ENCODE data around the gene PITX3. TPM values are rescaled to one million over a fixed set of nuclear protein-coding genes. Genes with fewer than 3 reads are reported as not detected.

PITX3 gene
- total RNA-seq, 2 experiments from 2014 or later, result 0.66 to 0.81 TPM

DNA sequence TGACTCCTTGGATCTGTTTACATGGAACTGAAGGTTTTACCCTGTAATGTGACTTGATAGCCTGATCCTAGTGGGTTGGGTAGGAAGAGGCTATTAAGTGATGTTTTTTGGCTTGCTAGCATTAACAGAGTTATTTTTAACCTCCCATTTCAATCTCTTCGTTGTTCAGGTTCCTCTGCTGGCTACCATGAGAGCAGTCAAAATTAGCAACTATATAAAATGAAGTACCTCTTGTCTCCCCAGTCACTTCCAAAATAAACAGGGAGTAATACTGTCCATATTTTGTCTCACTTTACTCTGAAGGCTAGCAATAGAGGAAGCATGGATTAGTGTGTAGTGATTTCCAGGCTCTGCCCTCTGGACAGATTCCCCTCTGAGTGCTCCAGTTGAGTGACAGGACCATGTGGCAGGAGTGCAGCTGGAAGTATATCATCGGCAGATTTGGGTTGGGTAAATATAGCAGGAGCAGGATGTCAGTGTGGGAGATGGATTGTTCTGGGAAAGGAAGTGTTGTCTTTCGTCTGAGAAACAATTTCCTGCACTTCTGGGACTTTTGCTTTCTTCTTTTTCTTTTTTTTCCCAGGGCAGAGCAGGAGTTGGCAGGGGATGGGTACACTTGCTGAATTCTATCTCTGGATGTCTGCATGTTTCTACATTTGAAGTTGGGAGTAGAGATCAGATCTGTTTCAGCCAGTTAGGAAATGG lies 39.2 kb upstream of the PITX3 start:
- Mint-ChIP-seq H3K4me1 (peaks cover 59% of the 10 kb centered on the region), H3K4me3 (peak overlapping the region; percentile 0), H3K27me3 (no peaks in the 10 kb centered on the region), H3K27ac (peak overlapping the region; percentile 72), H3K9me3 (ENCODE audit: low read depth) (no peaks in the 10 kb centered on the region), H3K36me3 (ENCODE audit: low read depth) (peaks cover 1% of the 10 kb centered on the region)
- DNase-seq (no peak), ATAC-seq (no peak)
- ChIA-PET CTCF (interaction anchor here (0.6 to 1.8 kb wide), 4 partner anchors 13 to 512 kb away, joined by 3 to 4 read pairs (median 3); no protein-coding TSS in a partner anchor), POLR2A (no interaction called here)
- intact Hi-C loops (cut with DNase I, micrococcal nuclease), result loop anchor here in 1 of 2 experiments (5.0 kb wide), 1 partner anchor 57 kb away; no protein-coding TSS in a partner anchor

GRCh38 chr10:102279104-102279503 lies 37.8 kb upstream of the PITX3 start:
- intact Hi-C loops (cut with DNase I, micrococcal nuclease), result no loop called here
- no peaks in the 10 kb centered on the region for H3K9me3 Mint-ChIP-seq (ENCODE audit: low read depth)
- H3K27ac Mint-ChIP-seq, result no peak overlapping the region
- CTCF ChIA-PET, result interaction anchor here (0.9 to 2.1 kb wide), 5 partner anchors 11 to 73 kb away, joined by 3 to 11 read pairs (median 4); no protein-coding TSS in a partner anchor
- H3K4me1 Mint-ChIP-seq, result peaks cover 44% of the 10 kb centered on the region
- H3K4me3 Mint-ChIP-seq, result no peak overlapping the region
- no peaks in the 10 kb centered on the region for H3K27me3 Mint-ChIP-seq
- ATAC-seq, result no peak
- no peak for DNase-seq
- POLR2A ChIA-PET, result no interaction called here
- no peaks in the 10 kb centered on the region for H3K36me3 Mint-ChIP-seq (ENCODE audit: low read depth)

GRCh38 chr10:102275343-102275742 lies 34.0 kb upstream of the PITX3 start:
- intact Hi-C loops (cut with DNase I, micrococcal nuclease), result no loop called here
- no peak for ATAC-seq
- Mint-ChIP-seq H3K36me3 (ENCODE audit: low read depth) (peaks cover 7% of the 10 kb centered on the region), H3K9me3 (ENCODE audit: low read depth) (no peaks in the 10 kb centered on the region), H3K27ac (no peak overlapping the region), H3K4me3 (no peak overlapping the region), H3K4me1 (peaks cover 31% of the 10 kb centered on the region), H3K27me3 (no peaks in the 10 kb centered on the region)
- DNase-seq, result no peak
- ChIA-PET CTCF (interaction anchor here (0.6 to 0.7 kb wide), 3 partner anchors 23 to 150 kb away, joined by 3 read pairs; no protein-coding TSS in a partner anchor), POLR2A (interaction anchor here (0.7 kb wide), 1 partner anchor 9 kb away, joined by 3 read pairs; no protein-coding TSS in a partner anchor)

- H3K27me3 Mint-ChIP-seq, result no peaks in the 10 kb centered on the region
- H3K4me3 Mint-ChIP-seq, result no peak overlapping the region
- no peaks in the 10 kb centered on the region for H3K9me3 Mint-ChIP-seq (ENCODE audit: low read depth)
- ChIA-PET CTCF (interaction anchor here (0.7 to 1.8 kb wide), 4 partner anchors 10 to 51 kb away, joined by 3 to 6 read pairs (median 4); no protein-coding TSS in a partner anchor), POLR2A (no interaction called here)
- H3K27ac Mint-ChIP-seq, result no peak overlapping the region
- DNase-seq (no peak), ATAC-seq (no peak)
- peaks cover 28% of the 10 kb centered on the region for H3K4me1 Mint-ChIP-seq
- intact Hi-C loops (cut with DNase I, micrococcal nuclease), result no loop called here
- H3K36me3 Mint-ChIP-seq (ENCODE audit: low read depth), result peaks cover 11% of the 10 kb centered on the region
Measured at GRCh38 chr10:102274062-102274461, 32.8 kb upstream of the PITX3 start.

DNA sequence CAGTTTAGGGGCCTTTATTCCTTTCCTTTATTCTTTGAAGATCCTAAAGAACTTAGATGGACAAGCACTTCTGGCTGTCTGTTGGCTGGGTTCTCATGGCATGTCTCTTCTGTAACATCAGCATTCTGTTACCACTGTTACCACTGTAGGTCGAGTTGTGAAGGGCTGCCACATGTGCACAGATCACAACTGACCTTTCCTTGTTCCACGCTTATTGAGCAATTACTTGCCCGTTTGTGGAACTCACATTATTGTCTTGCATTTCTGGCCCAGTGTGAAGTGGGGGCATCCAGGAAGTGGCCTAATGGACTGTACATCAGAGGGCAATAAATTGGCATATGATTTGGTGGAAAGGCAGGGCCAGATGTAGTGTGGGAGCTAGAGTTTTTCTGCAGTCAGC lies 27.7 kb upstream of the PITX3 start:
- no peaks in the 10 kb centered on the region for H3K27me3 Mint-ChIP-seq
- ATAC-seq (no peak), DNase-seq (no peak)
- no peaks in the 10 kb centered on the region for H3K9me3 Mint-ChIP-seq (ENCODE audit: low read depth)
- ChIA-PET CTCF (interaction anchor here (1.6 to 10.7 kb wide), 8 partner anchors 10 to 116 kb away, joined by 4 to 82 read pairs (median 8); partner anchors contain the start of gene GBF1), POLR2A (interaction anchor here (1.2 to 2.0 kb wide), 3 partner anchors 15 to 126 kb away, joined by 6 to 26 read pairs (median 9); partner anchors contain the start of genes GBF1 and NFKB2)
- peaks cover 60% of the 10 kb centered on the region for H3K4me1 Mint-ChIP-seq
- H3K36me3 Mint-ChIP-seq (ENCODE audit: low read depth), result peaks cover 24% of the 10 kb centered on the region
- peak overlapping the region; percentile 94 for H3K27ac Mint-ChIP-seq
- intact Hi-C loops (cut with DNase I, micrococcal nuclease), result no loop called here
- no peak overlapping the region for H3K4me3 Mint-ChIP-seq

DNA sequence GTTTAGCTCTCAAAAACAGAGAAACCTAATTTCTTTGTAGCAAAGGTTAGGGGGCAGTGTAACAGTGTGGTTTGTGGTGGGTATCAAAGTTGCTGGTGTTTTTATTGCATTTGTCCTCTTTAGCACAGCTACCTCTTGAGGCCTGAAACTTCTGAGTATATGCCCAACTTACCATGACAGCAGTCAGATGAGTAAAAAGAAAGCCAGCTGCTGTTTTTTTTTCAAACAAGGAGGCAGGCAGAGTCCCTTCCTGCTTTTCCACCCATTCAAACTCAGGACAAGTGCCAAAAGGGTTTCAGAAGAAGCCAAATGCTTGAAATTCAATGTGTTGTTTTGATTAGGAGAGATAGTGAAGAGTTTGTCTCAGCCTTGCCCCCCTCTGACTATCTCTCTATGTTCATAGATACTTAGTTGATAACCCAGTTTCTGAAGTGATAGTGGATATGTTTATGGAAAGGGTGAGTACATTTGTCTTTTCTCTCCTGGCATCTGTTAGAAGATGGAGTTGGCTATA lies 27.1 kb upstream of the PITX3 start:
- DNase-seq (no peak), ATAC-seq (peak; percentile 61)
- intact Hi-C loops (cut with DNase I, micrococcal nuclease), result loop anchor here (1.0 kb wide), 5 partner anchors 15 to 70 kb away; partner anchors contain the start of gene GBF1 (in 1 of the 2)
- peak overlapping the region; percentile 94 for H3K27ac Mint-ChIP-seq
- H3K36me3 Mint-ChIP-seq (ENCODE audit: low read depth), result peaks cover 24% of the 10 kb centered on the region
- peak overlapping the region; percentile 48 for H3K4me3 Mint-ChIP-seq
- POLR2A ChIA-PET, result interaction anchor here (0.6 to 2.0 kb wide), 6 partner anchors 16 to 127 kb away, joined by 3 to 26 read pairs (median 8); partner anchors contain the start of genes GBF1 and NFKB2
- H3K27me3 Mint-ChIP-seq, result no peaks in the 10 kb centered on the region
- H3K9me3 Mint-ChIP-seq (ENCODE audit: low read depth), result no peaks in the 10 kb centered on the region
- peaks cover 57% of the 10 kb centered on the region for H3K4me1 Mint-ChIP-seq
- CTCF ChIA-PET, result interaction anchor here (0.6 to 10.7 kb wide), 16 partner anchors 8 to 817 kb away, joined by 3 to 82 read pairs (median 5); partner anchors contain the start of gene GBF1

DNA sequence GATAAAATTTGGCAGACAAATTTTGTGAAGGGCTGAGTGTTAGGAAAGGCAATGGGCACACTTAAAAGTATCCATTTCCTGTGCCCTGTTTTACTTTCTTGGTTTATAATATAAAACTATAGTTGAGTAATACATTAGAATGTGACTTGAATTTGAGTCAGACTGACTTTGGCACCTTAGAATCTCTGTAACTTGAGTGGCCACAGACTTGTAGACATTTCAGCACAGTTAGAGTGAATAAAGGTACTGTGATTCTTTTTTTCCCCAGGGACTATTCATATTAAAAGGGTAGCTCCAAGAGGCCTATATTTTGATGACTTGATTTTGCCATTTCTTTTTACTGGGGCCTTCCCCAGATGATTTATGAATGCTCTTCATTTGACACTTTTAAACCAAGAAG lies 26.4 kb upstream of the PITX3 start:
- H3K4me3 Mint-ChIP-seq, result peak overlapping the region; percentile 48
- POLR2A ChIA-PET, result interaction anchor here (0.5 to 2.0 kb wide), 9 partner anchors 16 to 154 kb away, joined by 3 to 26 read pairs (median 4); partner anchors contain the start of genes GBF1 and NFKB2
- ATAC-seq (peak; percentile 89), DNase-seq (no peak)
- no peaks in the 10 kb centered on the region for H3K9me3 Mint-ChIP-seq (ENCODE audit: low read depth)
- no peaks in the 10 kb centered on the region for H3K27me3 Mint-ChIP-seq
- intact Hi-C loops (cut with DNase I, micrococcal nuclease), result loop anchor here (1.0 kb wide), 6 partner anchors 16 to 74 kb away; partner anchors contain the start of gene GBF1 (in 1 of the 2)
- CTCF ChIA-PET, result interaction anchor here (0.5 to 10.7 kb wide), 16 partner anchors 9 to 328 kb away, joined by 3 to 82 read pairs (median 5); partner anchors contain the start of gene GBF1
- H3K4me1 Mint-ChIP-seq, result peaks cover 58% of the 10 kb centered on the region
- peak overlapping the region; percentile 94 for H3K27ac Mint-ChIP-seq
- H3K36me3 Mint-ChIP-seq (ENCODE audit: low read depth), result peaks cover 31% of the 10 kb centered on the region

GRCh38 chr10:102266670-102267069 lies 25.4 kb upstream of the PITX3 start:
- intact Hi-C loops (cut with DNase I, micrococcal nuclease), result loop anchor here in 1 of 2 experiments (1.0 kb wide), 1 partner anchor 75 kb away; no protein-coding TSS in a partner anchor
- Mint-ChIP-seq H3K4me1 (peaks cover 49% of the 10 kb centered on the region), H3K36me3 (ENCODE audit: low read depth) (peaks cover 35% of the 10 kb centered on the region), H3K4me3 (no peak overlapping the region), H3K27ac (peak overlapping the region; percentile 94), H3K27me3 (no peaks in the 10 kb centered on the region), H3K9me3 (ENCODE audit: low read depth) (no peaks in the 10 kb centered on the region)
- DNase-seq, result no peak
- POLR2A ChIA-PET, result interaction anchor here (0.6 kb wide), 1 partner anchor 12 kb away, joined by 5 read pairs; no protein-coding TSS in a partner anchor
- CTCF ChIA-PET, result interaction anchor here (0.5 to 10.7 kb wide), 12 partner anchors 14 to 155 kb away, joined by 3 to 82 read pairs (median 4); partner anchors contain the start of gene GBF1
- ATAC-seq, result no peak

GRCh38 chr10:102264371-102264770 lies 23.1 kb upstream of the PITX3 start:
- ATAC-seq, result no peak
- no peaks in the 10 kb centered on the region for H3K27me3 Mint-ChIP-seq
- ChIA-PET POLR2A (no interaction called here), CTCF (interaction anchor here (0.6 to 10.7 kb wide), 2 partner anchors 34 to 88 kb away, joined by 4 to 82 read pairs; no protein-coding TSS in a partner anchor)
- peaks cover 45% of the 10 kb centered on the region for H3K4me1 Mint-ChIP-seq
- no peaks in the 10 kb centered on the region for H3K9me3 Mint-ChIP-seq (ENCODE audit: low read depth)
- no peak overlapping the region for H3K4me3 Mint-ChIP-seq
- intact Hi-C loops (cut with DNase I, micrococcal nuclease), result no loop called here
- H3K27ac Mint-ChIP-seq, result no peak overlapping the region
- DNase-seq, result no peak
- H3K36me3 Mint-ChIP-seq (ENCODE audit: low read depth), result peaks cover 45% of the 10 kb centered on the region

GRCh38 chr10:102262744-102263370 lies 21.5 kb upstream of the PITX3 start:
- DNase-seq, result no peak
- peaks cover 37% of the 10 kb centered on the region for H3K36me3 Mint-ChIP-seq (ENCODE audit: low read depth)
- no peak overlapping the region for H3K4me3 Mint-ChIP-seq
- POLR2A ChIA-PET, result interaction anchor here (0.6 to 0.9 kb wide), 2 partner anchors 31 to 213 kb away, joined by 3 to 4 read pairs; no protein-coding TSS in a partner anchor
- peaks cover 30% of the 10 kb centered on the region for H3K4me1 Mint-ChIP-seq
- no peak overlapping the region for H3K27ac Mint-ChIP-seq
- H3K27me3 Mint-ChIP-seq, result no peaks in the 10 kb centered on the region
- intact Hi-C loops (cut with DNase I, micrococcal nuclease), result no loop called here
- CTCF ChIA-PET, result interaction anchor here (1.0 to 10.7 kb wide), 3 partner anchors 33 to 94 kb away, joined by 3 to 82 read pairs (median 5); no protein-coding TSS in a partner anchor
- H3K9me3 Mint-ChIP-seq (ENCODE audit: low read depth), result no peaks in the 10 kb centered on the region
- ATAC-seq, result no peak

All from activated CD4-positive, alpha-beta T cell treated with anti-CD3 and anti-CD28 coated beads for 36 hours (primary cell).